Measurements from ENCODE around the gene SOX6.

GRCh38 chr11:16180868-16181267 is 175.5 kb downstream of the SOX6 start:
- no peak for TF ChIP-seq EZH2 (IDR thresholded peaks at IDR 0.05; ENCODE audit: low read length)
- TF ChIP-seq, protein P1, sequence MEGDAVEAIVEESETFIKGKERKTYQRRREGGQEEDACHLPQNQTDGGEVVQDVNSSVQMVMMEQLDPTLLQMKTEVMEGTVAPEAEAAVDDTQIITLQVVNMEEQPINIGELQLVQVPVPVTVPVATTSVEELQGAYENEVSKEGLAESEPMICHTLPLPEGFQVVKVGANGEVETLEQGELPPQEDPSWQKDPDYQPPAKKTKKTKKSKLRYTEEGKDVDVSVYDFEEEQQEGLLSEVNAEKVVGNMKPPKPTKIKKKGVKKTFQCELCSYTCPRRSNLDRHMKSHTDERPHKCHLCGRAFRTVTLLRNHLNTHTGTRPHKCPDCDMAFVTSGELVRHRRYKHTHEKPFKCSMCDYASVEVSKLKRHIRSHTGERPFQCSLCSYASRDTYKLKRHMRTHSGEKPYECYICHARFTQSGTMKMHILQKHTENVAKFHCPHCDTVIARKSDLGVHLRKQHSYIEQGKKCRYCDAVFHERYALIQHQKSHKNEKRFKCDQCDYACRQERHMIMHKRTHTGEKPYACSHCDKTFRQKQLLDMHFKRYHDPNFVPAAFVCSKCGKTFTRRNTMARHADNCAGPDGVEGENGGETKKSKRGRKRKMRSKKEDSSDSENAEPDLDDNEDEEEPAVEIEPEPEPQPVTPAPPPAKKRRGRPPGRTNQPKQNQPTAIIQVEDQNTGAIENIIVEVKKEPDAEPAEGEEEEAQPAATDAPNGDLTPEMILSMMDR (optimal IDR thresholded peaks at IDR 0.05 in 1 of 3, IDR thresholded peaks at IDR 0.05 in 1 of 3, conservative IDR thresholded peaks at IDR 0.05 in 1 of 3; ENCODE audit: extremely low read depth in 1 of 3, insufficient read depth in 2 of 3, low read length in 3 of 3) = no peak

All from keratinocyte (primary cell).